ENCODE results near the gene STN1. TPM values are rescaled to one million over a fixed set of nuclear protein-coding genes. Genes with fewer than 3 reads are reported as not detected.

STN1 gene
- total RNA-seq, 1 donor: 20.6 TPM

GRCh38 chr10:103911021-103911459 is 6.9 kb downstream of the STN1 start:
- Histone ChIP-seq H3K9me3 (ENCODE audit: low read depth, low read length) (no peaks in the 10 kb centered on the region), H3K79me2 (ENCODE audit: insufficient read depth, low read length) (peaks cover 17% of the 10 kb centered on the region), H3K27ac (ENCODE audit: low read depth, low read length) (no peak overlapping the region), H3K4me1 (ENCODE audit: insufficient read depth, low read length) (peaks cover 26% of the 10 kb centered on the region), H3K4me3 (ENCODE audit: insufficient read depth, low read length) (no peak overlapping the region), H4K20me1 (ENCODE audit: insufficient read depth, low read length) (no peaks in the 10 kb centered on the region), H3K36me3 (ENCODE audit: insufficient read depth, low read length) (no peaks in the 10 kb centered on the region), H3K4me2 (ENCODE audit: insufficient read depth, low read length) (no peak overlapping the region), H2AFZ (ENCODE audit: low read length) (no peak overlapping the region), H3K27me3 (ENCODE audit: insufficient read depth, low read length) (no peaks in the 10 kb centered on the region)
- no peak for DNase-seq (ENCODE audit: insufficient read length, low spot score, missing footprints)
- no peak for TF ChIP-seq CTCF (IDR thresholded peaks at IDR 0.05; ENCODE audit: extremely low read depth, low read depth, low read length)

DNA sequence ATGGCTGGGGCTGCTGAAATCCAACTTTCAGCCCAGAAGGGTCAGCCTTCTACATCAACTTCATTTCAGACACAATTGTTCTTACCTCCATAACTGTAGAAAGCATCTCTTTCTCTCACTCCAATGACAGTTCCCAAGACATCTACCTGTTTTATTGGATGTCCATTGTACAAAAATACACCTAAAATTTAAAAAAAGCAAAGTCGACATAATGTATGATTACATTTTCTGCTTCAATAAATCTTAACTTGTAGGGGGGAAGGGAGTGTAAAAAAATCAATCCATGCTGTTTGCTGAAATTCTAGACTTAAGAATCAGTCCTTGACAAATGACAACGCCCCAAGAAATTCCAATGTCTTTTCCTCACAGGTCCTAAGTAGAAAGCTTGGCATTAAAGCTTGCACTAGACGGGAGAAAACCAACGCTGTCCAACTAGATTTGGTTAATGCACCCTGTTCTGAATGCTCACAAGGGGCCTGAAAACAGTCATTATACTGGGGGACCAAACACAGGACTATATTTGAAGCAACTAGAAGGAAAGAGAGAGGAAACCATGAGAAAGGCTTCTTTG is 7.5 kb downstream of the STN1 start:
- Histone ChIP-seq H3K4me1 (ENCODE audit: insufficient read depth, low read length) (peaks cover 21% of the 10 kb centered on the region), H3K27me3 (ENCODE audit: insufficient read depth, low read length) (no peaks in the 10 kb centered on the region), H4K20me1 (ENCODE audit: insufficient read depth, low read length) (no peaks in the 10 kb centered on the region), H3K9me3 (ENCODE audit: low read depth, low read length) (no peaks in the 10 kb centered on the region), H3K36me3 (ENCODE audit: insufficient read depth, low read length) (no peaks in the 10 kb centered on the region), H3K79me2 (ENCODE audit: insufficient read depth, low read length) (peaks cover 12% of the 10 kb centered on the region), H3K4me3 (ENCODE audit: insufficient read depth, low read length) (no peak overlapping the region), H3K27ac (ENCODE audit: low read depth, low read length) (no peak overlapping the region), H2AFZ (ENCODE audit: low read length) (no peak overlapping the region), H3K4me2 (ENCODE audit: insufficient read depth, low read length) (no peak overlapping the region)
- DNase-seq (ENCODE audit: insufficient read length, low spot score, missing footprints): no peak
- no peak for TF ChIP-seq CTCF (IDR thresholded peaks at IDR 0.05; ENCODE audit: extremely low read depth, low read depth, low read length)

- H3K4me3 ChIP-seq (ENCODE audit: insufficient read depth, low read length): no peak overlapping the region
- no peak for DNase-seq (ENCODE audit: insufficient read length, low spot score, missing footprints)
- peak overlapping the region; percentile 52 for H3K4me2 ChIP-seq (ENCODE audit: insufficient read depth, low read length)
Observed at GRCh38 chr10:103905441-103905840, 12.5 kb downstream of the STN1 start.

GRCh38 chr10:103901299-103901698 is 16.7 kb downstream of the STN1 start:
- Histone ChIP-seq H3K79me2 (ENCODE audit: insufficient read depth, low read length) (no peaks in the 10 kb centered on the region), H3K4me1 (ENCODE audit: insufficient read depth, low read length) (peaks cover 5% of the 10 kb centered on the region), H3K4me3 (ENCODE audit: insufficient read depth, low read length) (no peak overlapping the region), H3K4me2 (ENCODE audit: insufficient read depth, low read length) (no peak overlapping the region), H3K27ac (ENCODE audit: low read depth, low read length) (no peak overlapping the region), H2AFZ (ENCODE audit: low read length) (no peak overlapping the region), H3K36me3 (ENCODE audit: insufficient read depth, low read length) (peaks cover 25% of the 10 kb centered on the region), H3K9me3 (ENCODE audit: low read depth, low read length) (no peaks in the 10 kb centered on the region), H3K27me3 (ENCODE audit: insufficient read depth, low read length) (no peaks in the 10 kb centered on the region), H4K20me1 (ENCODE audit: insufficient read depth, low read length) (no peaks in the 10 kb centered on the region)
- DNase-seq (ENCODE audit: insufficient read length, low spot score, missing footprints): no peak
- TF ChIP-seq CTCF (IDR thresholded peaks at IDR 0.05; ENCODE audit: extremely low read depth, low read depth, low read length): no peak

More at GRCh38 chr10:103905441-103905840, 12.5 kb downstream of the STN1 start:
- no peak for TF ChIP-seq CTCF (IDR thresholded peaks at IDR 0.05; ENCODE audit: extremely low read depth, low read depth, low read length)
- H3K27me3 ChIP-seq (ENCODE audit: insufficient read depth, low read length): no peaks in the 10 kb centered on the region
- H4K20me1 ChIP-seq (ENCODE audit: insufficient read depth, low read length): no peaks in the 10 kb centered on the region
- no peaks in the 10 kb centered on the region for H3K79me2 ChIP-seq (ENCODE audit: insufficient read depth, low read length)
- peak overlapping the region; percentile 6 for H3K27ac ChIP-seq (ENCODE audit: low read depth, low read length)
- H2AFZ ChIP-seq (ENCODE audit: low read length): peak overlapping the region; percentile 71
- H3K36me3 ChIP-seq (ENCODE audit: insufficient read depth, low read length): peaks cover 14% of the 10 kb centered on the region
- no peaks in the 10 kb centered on the region for H3K9me3 ChIP-seq (ENCODE audit: low read depth, low read length)
- peaks cover 21% of the 10 kb centered on the region for H3K4me1 ChIP-seq (ENCODE audit: insufficient read depth, low read length)
